Measurements from ENCODE around the gene KIF9. TPM values are rescaled to one million over a fixed set of nuclear protein-coding genes. Genes with fewer than 3 reads are reported as not detected.
"Not testable (repeated sequence)": the region's sequence is repeated elsewhere in the genome, so short reads cannot be mapped to it uniquely, and the experiment has no call there.

Gene KIF9

DNA sequence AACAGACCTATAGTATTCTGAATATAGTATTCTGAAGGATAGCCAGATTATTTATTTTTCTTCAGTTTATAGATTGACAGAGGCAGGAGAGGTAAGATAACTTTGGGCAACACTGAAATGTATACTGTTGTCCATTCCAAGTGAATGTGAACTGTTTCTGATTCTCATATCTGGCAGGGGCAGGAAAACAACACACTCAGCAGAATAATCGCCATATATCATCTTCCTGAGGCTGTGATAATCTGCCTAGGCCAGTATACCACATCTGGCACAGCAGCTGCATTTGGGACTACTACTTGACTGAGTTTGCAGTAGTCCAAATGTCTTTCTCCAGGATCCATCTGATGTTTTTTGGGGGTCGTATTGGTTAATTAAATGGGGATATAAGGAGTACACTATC, 96.3 kb downstream of the KIF9 start:
- no peak overlapping the region for H3K4me2 ChIP-seq (ENCODE audit: insufficient read depth, low read length, poor library complexity, severe bottlenecking)
- no peak overlapping the region for H4K91ac ChIP-seq (ENCODE audit: low read depth, low read length, poor library complexity)
- no peak overlapping the region for H2BK12ac ChIP-seq (ENCODE audit: low read length)
- H3K36me3 ChIP-seq (replicated peaks in 1 of 2; ENCODE audit: control insufficient read depth in 2 of 2, insufficient read depth in 2 of 2, low read length in 2 of 2) = no peaks in the 10 kb centered on the region
- H4K8ac ChIP-seq (ENCODE audit: low read depth, low read length) = no peak overlapping the region
- H3K4ac ChIP-seq (ENCODE audit: low read length) = no peak overlapping the region
- no peaks in the 10 kb centered on the region for H3K9me3 ChIP-seq (replicated peaks in 1 of 2; ENCODE audit: control insufficient read depth in 2 of 2, insufficient read depth in 1 of 2, low read depth in 1 of 2, low read length in 2 of 2)
- no peak overlapping the region for H2BK5ac ChIP-seq (ENCODE audit: low read length)
- H3K4me3 ChIP-seq (ENCODE audit: low read length in 2 of 2) = no peak overlapping the region
- H3K4me1 ChIP-seq (ENCODE audit: control insufficient read depth in 2 of 2, insufficient read depth in 1 of 2, low read depth in 1 of 2, low read length in 2 of 2) = no peaks in the 10 kb centered on the region
- H3K27ac ChIP-seq (replicated peaks; ENCODE audit: low read length) = no peak overlapping the region
- no peak overlapping the region for H2AFZ ChIP-seq (ENCODE audit: low read length)
- H3K9ac ChIP-seq (ENCODE audit: low read depth, low read length, poor library complexity) = no peak overlapping the region
- H3K14ac ChIP-seq (ENCODE audit: low read length) = no peak overlapping the region
- no peak overlapping the region for H3K18ac ChIP-seq (ENCODE audit: low read length)
- H2BK120ac ChIP-seq (ENCODE audit: low read depth, low read length) = no peak overlapping the region
- no peak overlapping the region for H3K23ac ChIP-seq (ENCODE audit: low read depth, low read length, poor library complexity)
- no peak overlapping the region for H2BK15ac ChIP-seq (ENCODE audit: low read length)
- no peaks in the 10 kb centered on the region for H3K27me3 ChIP-seq (ENCODE audit: control insufficient read depth in 3 of 3, insufficient read depth in 3 of 3, low read depth in 1 of 3, low read length in 3 of 3)
- H2AK5ac ChIP-seq (ENCODE audit: low read depth, low read length) = no peak overlapping the region
- no peak for DNase-seq (ENCODE audit: low spot score)
- no CpG with 5 or more reads among the region's 2 CpGs for WGBS, 2 donors (ENCODE audit: extremely low coverage in 2 of 2, insufficient read length in 2 of 2, insufficient replicate concordance in 1 of 2)
- no peaks in the 10 kb centered on the region for H3K79me1 ChIP-seq (ENCODE audit: low read depth, low read length)

DNA sequence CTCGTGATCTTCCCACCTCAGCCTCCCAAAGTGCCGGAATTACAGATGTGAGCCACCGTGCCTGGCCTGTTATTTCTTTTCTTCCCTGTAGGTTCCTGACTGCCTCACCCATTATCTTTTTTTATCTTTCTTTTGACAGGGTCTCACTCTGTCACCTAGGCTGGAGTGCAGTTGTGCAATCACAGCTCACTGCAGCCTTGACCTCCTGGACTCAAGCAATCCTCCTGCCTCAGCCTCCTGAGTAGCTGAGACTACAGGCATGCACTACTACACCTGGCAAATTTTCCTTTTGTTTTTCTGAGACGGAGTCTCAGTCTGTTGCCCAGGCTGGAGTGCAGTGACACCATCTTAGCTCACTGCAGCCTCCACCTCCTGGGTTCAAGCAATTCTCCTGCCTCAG, 100.9 kb downstream of the KIF9 start:
- DNase-seq (ENCODE audit: low spot score) = not testable (repeated sequence)

DNA sequence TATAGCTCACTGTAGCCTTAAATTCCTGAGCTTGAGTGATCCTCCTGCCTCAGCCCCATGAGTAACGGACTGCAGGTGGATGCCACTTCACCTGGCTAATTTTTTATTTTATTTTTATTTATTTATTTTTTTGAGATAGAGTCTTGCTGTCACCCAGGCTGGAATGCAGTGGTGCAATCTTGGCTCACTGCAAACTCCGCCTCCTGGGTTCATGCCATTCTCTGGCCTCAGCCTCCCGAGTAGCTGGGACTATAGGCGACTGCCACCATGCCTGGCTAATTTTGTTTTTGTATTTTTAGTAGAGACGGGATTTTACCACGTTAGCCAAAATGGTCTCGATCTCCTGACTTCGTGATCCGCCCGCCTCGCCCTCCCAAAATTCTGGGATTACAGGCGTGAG, 102.6 kb downstream of the KIF9 start:
- not testable (repeated sequence) for H3K27ac ChIP-seq (replicated peaks; ENCODE audit: low read length); H3K4me3 ChIP-seq (ENCODE audit: low read length in 2 of 2); DNase-seq (ENCODE audit: low spot score); H2BK12ac ChIP-seq (ENCODE audit: low read length); H2BK5ac ChIP-seq (ENCODE audit: low read length); H2AFZ ChIP-seq (ENCODE audit: low read length); H3K4me2 ChIP-seq (ENCODE audit: insufficient read depth, low read length, poor library complexity, severe bottlenecking); H3K14ac ChIP-seq (ENCODE audit: low read length); H3K4me1 ChIP-seq (ENCODE audit: control insufficient read depth in 2 of 2, insufficient read depth in 1 of 2, low read depth in 1 of 2, low read length in 2 of 2); H3K9me3 ChIP-seq (replicated peaks in 1 of 2; ENCODE audit: control insufficient read depth in 2 of 2, insufficient read depth in 1 of 2, low read depth in 1 of 2, low read length in 2 of 2); H2AK5ac ChIP-seq (ENCODE audit: low read depth, low read length); H3K27me3 ChIP-seq (ENCODE audit: control insufficient read depth in 3 of 3, insufficient read depth in 3 of 3, low read depth in 1 of 3, low read length in 3 of 3); H3K18ac ChIP-seq (ENCODE audit: low read length); H2BK15ac ChIP-seq (ENCODE audit: low read length); H3K23ac ChIP-seq (ENCODE audit: low read depth, low read length, poor library complexity); H3K79me1 ChIP-seq (ENCODE audit: low read depth, low read length); H3K9ac ChIP-seq (ENCODE audit: low read depth, low read length, poor library complexity); H3K4ac ChIP-seq (ENCODE audit: low read length); H2BK120ac ChIP-seq (ENCODE audit: low read depth, low read length); H4K91ac ChIP-seq (ENCODE audit: low read depth, low read length, poor library complexity); H4K8ac ChIP-seq (ENCODE audit: low read depth, low read length)
- no CpG with 5 or more reads among the region's 12 CpGs for WGBS, 2 donors (ENCODE audit: extremely low coverage in 2 of 2, insufficient read length in 2 of 2, insufficient replicate concordance in 1 of 2)
- peaks cover 0 to 31% of the 10 kb centered on the region in 2 donors for H3K36me3 ChIP-seq (replicated peaks in 1 of 2; ENCODE audit: control insufficient read depth in 2 of 2, insufficient read depth in 2 of 2, low read length in 2 of 2)

More for the DNA sequence above, 100.9 kb downstream of the KIF9 start:
- H4K8ac ChIP-seq (ENCODE audit: low read depth, low read length); H3K18ac ChIP-seq (ENCODE audit: low read length); H3K23ac ChIP-seq (ENCODE audit: low read depth, low read length, poor library complexity); H2BK5ac ChIP-seq (ENCODE audit: low read length); H3K4me3 ChIP-seq (ENCODE audit: low read length in 2 of 2); H3K27ac ChIP-seq (replicated peaks; ENCODE audit: low read length); H3K14ac ChIP-seq (ENCODE audit: low read length); H3K4me1 ChIP-seq (ENCODE audit: control insufficient read depth in 2 of 2, insufficient read depth in 1 of 2, low read depth in 1 of 2, low read length in 2 of 2); H3K9ac ChIP-seq (ENCODE audit: low read depth, low read length, poor library complexity); H2BK120ac ChIP-seq (ENCODE audit: low read depth, low read length); H3K9me3 ChIP-seq (replicated peaks in 1 of 2; ENCODE audit: control insufficient read depth in 2 of 2, insufficient read depth in 1 of 2, low read depth in 1 of 2, low read length in 2 of 2); H3K79me1 ChIP-seq (ENCODE audit: low read depth, low read length); H3K4me2 ChIP-seq (ENCODE audit: insufficient read depth, low read length, poor library complexity, severe bottlenecking); H3K27me3 ChIP-seq (ENCODE audit: control insufficient read depth in 3 of 3, insufficient read depth in 3 of 3, low read depth in 1 of 3, low read length in 3 of 3); H4K91ac ChIP-seq (ENCODE audit: low read depth, low read length, poor library complexity); H2AK5ac ChIP-seq (ENCODE audit: low read depth, low read length); H2AFZ ChIP-seq (ENCODE audit: low read length); H3K4ac ChIP-seq (ENCODE audit: low read length); H2BK12ac ChIP-seq (ENCODE audit: low read length); H2BK15ac ChIP-seq (ENCODE audit: low read length): not testable (repeated sequence)
- no CpG with 5 or more reads among the region's 4 CpGs for WGBS, 2 donors (ENCODE audit: extremely low coverage in 2 of 2, insufficient read length in 2 of 2, insufficient replicate concordance in 1 of 2)
- peaks cover 0 to 25% of the 10 kb centered on the region in 2 donors for H3K36me3 ChIP-seq (replicated peaks in 1 of 2; ENCODE audit: control insufficient read depth in 2 of 2, insufficient read depth in 2 of 2, low read length in 2 of 2)

Small RNA genes within 50 kb of the gene (small RNA-seq; reads per million reads assigned to genes)
- gene SNORD13P3 (ENCODE audit: insufficient read depth) = not detected

All from neuronal stem cell (in vitro differentiated cells).